C4-2B (cell line): ENCODE data around the gene CXCR3.
"Not testable (repeated sequence)": the region's sequence is repeated elsewhere in the genome, so short reads cannot be mapped to it uniquely, and the experiment has no call there.

ENCODE experiments used
- H3K27ac ChIP-seq: fragments of 450-650 bp; 2 replicates; pipeline ENCODE4 v1.5.1; 2017
- ZFX ChIP-seq: fragments of 450-650 bp; IDR thresholded peaks from 2 replicates; pipeline ENCODE4 v1.6.1; 2017
- TF ChIP-seq, protein P1 (sequence below): fragments of 450-650 bp; conservative IDR thresholded peaks from 2 replicates; pipeline ENCODE4 v1.5.1; 2017; ENCODE audit warnings: mild to moderate bottlenecking

CXCR3 gene

GRCh38 chrX:71579136-71579989, 38.9 kb downstream of the CXCR3 start:
- H3K27ac ChIP-seq, result no peak overlapping the region
- TF ChIP-seq, protein P1, sequence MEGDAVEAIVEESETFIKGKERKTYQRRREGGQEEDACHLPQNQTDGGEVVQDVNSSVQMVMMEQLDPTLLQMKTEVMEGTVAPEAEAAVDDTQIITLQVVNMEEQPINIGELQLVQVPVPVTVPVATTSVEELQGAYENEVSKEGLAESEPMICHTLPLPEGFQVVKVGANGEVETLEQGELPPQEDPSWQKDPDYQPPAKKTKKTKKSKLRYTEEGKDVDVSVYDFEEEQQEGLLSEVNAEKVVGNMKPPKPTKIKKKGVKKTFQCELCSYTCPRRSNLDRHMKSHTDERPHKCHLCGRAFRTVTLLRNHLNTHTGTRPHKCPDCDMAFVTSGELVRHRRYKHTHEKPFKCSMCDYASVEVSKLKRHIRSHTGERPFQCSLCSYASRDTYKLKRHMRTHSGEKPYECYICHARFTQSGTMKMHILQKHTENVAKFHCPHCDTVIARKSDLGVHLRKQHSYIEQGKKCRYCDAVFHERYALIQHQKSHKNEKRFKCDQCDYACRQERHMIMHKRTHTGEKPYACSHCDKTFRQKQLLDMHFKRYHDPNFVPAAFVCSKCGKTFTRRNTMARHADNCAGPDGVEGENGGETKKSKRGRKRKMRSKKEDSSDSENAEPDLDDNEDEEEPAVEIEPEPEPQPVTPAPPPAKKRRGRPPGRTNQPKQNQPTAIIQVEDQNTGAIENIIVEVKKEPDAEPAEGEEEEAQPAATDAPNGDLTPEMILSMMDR, result no peak
- no peak for TF ChIP-seq ZFX

DNA sequence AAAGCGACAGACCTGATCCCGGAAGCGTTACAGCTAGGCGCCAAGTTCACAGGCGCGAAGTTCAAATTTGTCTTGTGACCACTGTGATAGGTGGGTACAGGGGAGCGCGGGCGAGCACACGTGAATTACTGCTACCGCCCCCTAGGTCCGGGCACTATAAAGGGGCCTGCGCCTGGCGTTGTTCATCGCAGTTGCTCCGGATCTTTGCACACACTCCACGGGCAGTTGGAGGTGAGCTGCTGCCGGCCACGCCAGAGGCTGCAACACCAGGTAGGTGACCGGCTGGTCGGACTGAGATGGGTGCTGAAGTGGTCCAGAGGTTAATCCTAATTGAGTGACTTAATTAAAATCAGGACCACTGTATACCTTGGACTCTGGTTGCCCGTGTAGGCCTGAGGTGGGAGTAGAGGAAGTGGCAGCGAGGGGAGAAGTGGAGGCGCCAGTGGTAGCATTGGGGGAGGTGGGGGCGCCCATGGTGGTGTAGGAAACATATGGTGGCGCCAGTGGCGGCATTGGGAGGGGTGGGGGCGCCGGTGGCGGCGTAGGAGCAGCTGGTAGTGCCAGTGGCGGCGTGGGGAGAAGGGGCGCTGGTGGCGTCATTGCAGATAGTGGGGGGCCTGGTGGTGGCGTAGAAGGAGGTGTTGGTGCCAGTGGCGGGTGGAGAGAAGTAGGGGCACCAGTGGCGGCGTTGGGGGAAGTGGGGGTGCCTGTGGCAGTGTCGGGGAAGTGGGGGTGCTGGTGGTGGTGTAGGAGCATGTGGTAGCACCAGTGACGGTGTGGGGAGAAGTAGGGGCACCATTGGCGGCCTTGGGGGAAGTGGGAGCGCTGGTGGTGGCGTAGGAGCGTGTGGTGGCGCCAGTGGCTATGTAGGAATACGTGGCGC, 39.8 kb downstream of the CXCR3 start, which contains the start of gene GCNA:
GCNA (plus strand) TSS at position 185 of the 883 bp plus-strand sequence. CDS start 2,385 bp downstream, outside the sequence.
- no peak within 1 kb of the TSS for H3K27ac ChIP-seq
- no peak for TF ChIP-seq ZFX
- TF ChIP-seq, protein P1, result no peak

GRCh38 chrX:71577682-71578081, 40.6 kb downstream of the CXCR3 start:
- TF ChIP-seq, protein P1, result no peak
- TF ChIP-seq ZFX, result no peak
- H3K27ac ChIP-seq, result no peak overlapping the region

- TF ChIP-seq, protein P1, result no peak
- no peak for TF ChIP-seq ZFX
- H3K27ac ChIP-seq, result no peak overlapping the region
Observed at GRCh38 chrX:71573590-71573989, 44.7 kb downstream of the CXCR3 start.

- not testable (repeated sequence) for H3K27ac ChIP-seq
Observed at GRCh38 chrX:71571390-71571789, 46.9 kb downstream of the CXCR3 start.
